Epithelial cell of esophagus (primary cell): Measurements from ENCODE around the gene PTS.

Experiments used
- DNase-seq: peaks from one replicate; pipeline ENCODE4 v3.0.0; 2010; ENCODE audit warnings: low read depth
- H3K4me3 ChIP-seq: 2 replicates; pipeline ENCODE4 v1.5.1; 2011; ENCODE audit warnings: mild to moderate bottlenecking, low read length, control low read depth
- TF ChIP-seq, protein P1 (sequence below): IDR thresholded peaks from 2 replicates; pipeline ENCODE4 v1.5.1; 2011; ENCODE audit warnings: low read depth, mild to moderate bottlenecking, low read length, control low read depth, inconsistent platforms; ENCODE audit not compliant: insufficient read depth; ENCODE audit errors: missing control alignments

PTS gene

DNA sequence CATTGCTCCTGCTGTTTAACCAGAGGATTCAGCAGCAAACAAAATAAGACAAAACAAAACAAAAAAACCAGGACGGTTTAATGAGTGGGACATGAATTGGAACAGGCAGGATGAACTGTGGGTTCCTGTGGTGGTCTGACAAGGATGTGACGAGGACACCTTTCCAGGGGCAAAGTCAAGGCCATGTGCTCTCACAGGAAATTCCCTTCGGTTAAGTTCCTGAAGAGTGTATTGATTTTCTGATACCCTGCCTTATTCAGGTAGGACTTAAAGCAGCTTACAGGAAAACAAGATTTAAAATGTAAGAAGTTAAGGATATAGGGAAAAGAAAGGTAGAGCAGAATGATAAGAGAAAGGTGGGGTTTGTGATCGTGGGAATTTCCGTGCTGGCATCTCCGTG lies 42.9 kb downstream of the PTS start:
- DNase-seq = no peak
- no peak overlapping the region for H3K4me3 ChIP-seq
- TF ChIP-seq, protein P1, sequence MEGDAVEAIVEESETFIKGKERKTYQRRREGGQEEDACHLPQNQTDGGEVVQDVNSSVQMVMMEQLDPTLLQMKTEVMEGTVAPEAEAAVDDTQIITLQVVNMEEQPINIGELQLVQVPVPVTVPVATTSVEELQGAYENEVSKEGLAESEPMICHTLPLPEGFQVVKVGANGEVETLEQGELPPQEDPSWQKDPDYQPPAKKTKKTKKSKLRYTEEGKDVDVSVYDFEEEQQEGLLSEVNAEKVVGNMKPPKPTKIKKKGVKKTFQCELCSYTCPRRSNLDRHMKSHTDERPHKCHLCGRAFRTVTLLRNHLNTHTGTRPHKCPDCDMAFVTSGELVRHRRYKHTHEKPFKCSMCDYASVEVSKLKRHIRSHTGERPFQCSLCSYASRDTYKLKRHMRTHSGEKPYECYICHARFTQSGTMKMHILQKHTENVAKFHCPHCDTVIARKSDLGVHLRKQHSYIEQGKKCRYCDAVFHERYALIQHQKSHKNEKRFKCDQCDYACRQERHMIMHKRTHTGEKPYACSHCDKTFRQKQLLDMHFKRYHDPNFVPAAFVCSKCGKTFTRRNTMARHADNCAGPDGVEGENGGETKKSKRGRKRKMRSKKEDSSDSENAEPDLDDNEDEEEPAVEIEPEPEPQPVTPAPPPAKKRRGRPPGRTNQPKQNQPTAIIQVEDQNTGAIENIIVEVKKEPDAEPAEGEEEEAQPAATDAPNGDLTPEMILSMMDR = no peak

DNA sequence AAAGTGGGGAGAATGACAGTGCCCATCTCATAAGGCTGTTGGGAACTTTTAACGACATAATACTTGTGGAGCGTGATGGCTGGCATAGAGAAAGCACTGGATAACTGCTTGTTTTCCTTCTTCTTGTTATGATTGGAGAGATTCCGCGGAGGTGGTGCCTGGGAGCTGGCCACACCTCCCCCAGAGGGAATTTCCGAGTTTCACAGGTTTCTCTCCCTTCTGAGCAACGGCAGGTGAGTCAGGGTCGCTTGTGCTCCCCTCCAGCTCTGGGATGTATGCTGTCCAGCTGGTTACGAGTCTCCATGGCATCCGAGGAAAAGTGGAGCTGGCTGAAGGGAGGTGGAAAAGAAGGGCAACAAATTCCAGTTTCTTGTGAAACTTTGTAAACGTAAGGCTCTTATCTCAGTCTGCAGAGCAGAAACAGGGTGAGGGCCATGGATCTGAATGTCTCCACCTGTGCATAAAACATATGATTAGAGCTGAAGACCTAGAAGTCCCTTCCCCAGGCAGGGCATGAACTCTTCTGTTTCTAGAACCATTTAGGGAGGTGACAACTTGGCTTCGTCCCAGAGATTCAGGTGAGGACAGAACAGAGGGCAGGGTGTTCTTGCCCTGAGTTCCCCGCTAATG lies 44.4 kb downstream of the PTS start:
- TF ChIP-seq, protein P1 = no peak
- H3K4me3 ChIP-seq = no peak overlapping the region
- peak; percentile 47 for DNase-seq

DNA sequence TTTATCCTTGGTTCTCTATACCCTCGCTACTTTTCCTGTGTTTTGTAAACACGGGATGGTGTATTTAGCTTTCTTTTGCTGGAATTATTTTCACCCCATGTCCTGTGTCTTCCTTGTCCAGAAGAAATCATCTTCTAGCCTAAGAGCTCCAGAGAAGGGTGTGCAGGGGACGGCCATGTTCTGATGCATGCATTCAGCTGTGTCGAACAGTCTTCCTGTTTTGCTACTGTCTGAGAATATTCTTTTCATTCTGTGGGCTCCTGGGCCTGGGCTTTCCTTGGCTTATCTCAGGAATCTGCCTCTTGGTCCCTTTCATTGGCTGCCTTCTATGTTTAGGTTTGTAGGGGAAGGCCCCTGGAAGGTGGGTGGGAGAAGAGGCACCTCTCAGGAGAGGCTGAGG lies 45.0 kb downstream of the PTS start:
- no peak overlapping the region for H3K4me3 ChIP-seq
- TF ChIP-seq, protein P1 = no peak
- DNase-seq = no peak

DNA sequence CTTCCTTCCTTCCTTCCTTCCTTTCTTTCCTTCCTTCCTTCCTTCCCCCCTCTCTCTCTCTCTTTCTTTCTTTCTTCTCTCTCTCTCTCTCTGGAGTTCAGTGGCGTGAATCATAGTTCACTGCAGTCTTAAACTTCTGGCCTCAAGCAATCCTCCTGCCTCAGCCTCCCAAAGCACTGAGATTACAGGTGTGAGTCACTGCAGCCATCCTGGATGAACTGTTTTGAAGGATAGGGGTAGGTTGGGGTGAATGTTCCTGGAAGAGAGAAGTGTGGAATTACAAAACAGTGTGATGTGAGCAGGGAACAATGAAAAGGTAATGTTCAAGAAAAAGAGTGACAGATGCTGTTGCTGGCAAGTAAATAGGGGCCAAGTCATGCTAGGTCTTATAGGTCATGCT lies 46.8 kb downstream of the PTS start:
- DNase-seq = no peak
- TF ChIP-seq, protein P1 = no peak
- H3K4me3 ChIP-seq = no peak overlapping the region

DNA sequence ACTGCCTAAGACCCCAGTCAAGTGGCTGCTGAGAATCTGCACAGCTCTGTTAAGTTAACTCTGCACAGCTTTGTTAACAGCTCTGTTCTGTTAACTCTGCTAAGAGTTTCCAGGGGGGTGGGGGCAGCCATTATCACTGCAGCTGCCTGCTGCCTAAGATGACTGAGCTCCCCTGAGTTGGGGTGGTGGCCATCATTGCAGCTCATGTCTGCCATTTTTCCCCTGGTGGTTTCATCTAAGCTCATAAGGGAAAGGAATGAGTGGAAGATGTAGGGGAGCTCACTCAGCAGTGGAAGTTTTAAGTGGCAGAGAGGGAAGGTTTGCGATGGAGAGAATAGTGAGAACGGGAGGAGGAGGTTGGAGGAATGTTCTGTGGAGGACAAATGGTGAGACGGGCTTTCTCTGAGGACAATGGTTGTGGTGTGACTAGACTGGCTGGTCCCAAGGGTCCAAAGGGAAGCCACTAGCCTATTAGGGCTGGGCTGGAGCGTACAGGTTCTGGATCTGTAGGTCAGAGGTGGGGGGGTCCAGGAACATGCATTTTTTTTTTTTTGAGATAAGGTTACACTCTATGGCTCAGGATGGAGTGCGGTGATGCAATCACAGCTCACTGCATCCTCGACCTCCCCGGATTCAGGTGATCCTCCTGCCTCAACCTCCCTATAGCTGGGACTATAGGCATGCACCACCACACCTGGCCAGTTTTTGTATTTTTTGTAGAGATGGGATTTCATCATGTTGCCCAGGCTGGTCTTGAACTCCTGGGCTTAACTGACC lies 48.0 kb downstream of the PTS start:
- H3K4me3 ChIP-seq = no peak overlapping the region
- DNase-seq = no peak
- TF ChIP-seq, protein P1 = no peak

DNA sequence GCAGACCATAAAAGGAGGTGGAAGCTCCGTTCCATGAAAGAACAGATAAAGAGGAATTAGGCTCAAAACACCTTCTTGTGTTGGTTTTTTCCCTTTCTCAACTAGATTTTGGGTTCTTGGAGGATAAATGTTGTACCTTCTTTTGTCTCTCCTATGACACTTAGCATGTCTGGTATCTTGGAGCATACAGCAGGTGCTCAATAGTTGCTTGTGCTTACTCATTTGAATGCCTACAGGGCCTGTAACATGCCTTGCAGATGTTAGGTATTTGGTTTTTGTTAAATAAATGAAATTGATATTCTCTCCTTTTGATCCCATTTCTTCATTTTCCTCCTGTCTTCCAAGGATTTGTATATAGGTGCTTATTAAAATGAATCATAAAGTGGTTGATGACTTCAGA lies 50.8 kb downstream of the PTS start:
- DNase-seq = no peak
- TF ChIP-seq, protein P1 = no peak
- H3K4me3 ChIP-seq = no peak overlapping the region
